ENCODE data around the gene RAB38. TPM values are rescaled to one million over a fixed set of nuclear protein-coding genes. Genes with fewer than 3 reads are reported as not detected.

Gene RAB38
- total RNA-seq, result 10 to 100 TPM in 1 of 2 donors, 1 to 10 TPM in 1; 4.7 to 21.7 TPM
- polyA plus RNA-seq (ENCODE audit: insufficient read length in 2 of 2), result 1 to 10 TPM; 2.3 to 3.7 TPM
- long read RNA-seq, donor 1, partial matches to known transcripts, result 0 of 1 reads
- long read RNA-seq, donor 1, other reads (novel, unspliced or antisense), result 0 of 1 reads
- long read RNA-seq, donor 2, result 0 reads
- long read RNA-seq, donor 3, partial matches to known transcripts, result 0 of 1 reads
- long read RNA-seq, donor 3, other reads (novel, unspliced or antisense), result 0 of 1 reads
- long read RNA-seq, donor 4, transcript RAB38-201 (3 exons, 1,465 nt), result major isoform, 13 of 18 reads
- long read RNA-seq, donor 4, partial matches to known transcripts, result 5 of 18 reads
- long read RNA-seq, donor 4, other reads (novel, unspliced or antisense), result 0 of 18 reads

GRCh38 chr11:88174709-88175568, at the start of gene RAB38:
TSS of gene RAB38 (minus strand) at chr11:88175443. CDS start at chr11:88175384, 59 bp downstream.
- peak within 1 kb of the TSS; percentile 74 for H3K4me3 ChIP-seq (ENCODE audit: low read depth, low read length)
- no peaks in the 10 kb centered on the region for H3K36me3 ChIP-seq (ENCODE audit: control insufficient read depth, insufficient read depth, low read length)
- peak; percentile 31 to 81 (median 35) for DNase-seq (ENCODE audit: low read depth in 4 of 6, low spot score in 6 of 6)
- peak within 1 kb of the TSS; percentile 81 for H3K27ac ChIP-seq (ENCODE audit: low read depth, low read length)
- H3K4me1 ChIP-seq (ENCODE audit: control insufficient read depth, insufficient read depth, low read length), result peaks cover 8% of the 10 kb centered on the region
- no peaks in the 10 kb centered on the region for H3K9me3 ChIP-seq (ENCODE audit: control insufficient read depth, insufficient read depth, low read length)
- under 1% methylated on average over 42 of the region's 54 CpGs for WGBS (ENCODE audit: insufficient coverage)
- H3K27me3 ChIP-seq (ENCODE audit: control insufficient read depth, insufficient read depth, low read length), result peaks cover 2% of the 10 kb centered on the region

GRCh38 chr11:88213406-88213805, 38.2 kb upstream of the RAB38 start:
- Histone ChIP-seq H3K27me3 (ENCODE audit: control insufficient read depth, insufficient read depth, low read length) (no peaks in the 10 kb centered on the region), H3K36me3 (ENCODE audit: control insufficient read depth, insufficient read depth, low read length) (no peaks in the 10 kb centered on the region), H3K9me3 (ENCODE audit: control insufficient read depth, insufficient read depth, low read length) (no peaks in the 10 kb centered on the region), H3K27ac (ENCODE audit: low read depth, low read length) (no peak overlapping the region), H3K4me3 (ENCODE audit: low read depth, low read length) (no peak overlapping the region), H3K4me1 (ENCODE audit: control insufficient read depth, insufficient read depth, low read length) (no peaks in the 10 kb centered on the region)
- no peak for DNase-seq (ENCODE audit: low read depth in 4 of 6, low spot score in 6 of 6)

GRCh38 chr11:88212300-88212699, 37.1 kb upstream of the RAB38 start:
- no peaks in the 10 kb centered on the region for H3K36me3 ChIP-seq (ENCODE audit: control insufficient read depth, insufficient read depth, low read length)
- no peak overlapping the region for H3K4me3 ChIP-seq (ENCODE audit: low read depth, low read length)
- H3K27me3 ChIP-seq (ENCODE audit: control insufficient read depth, insufficient read depth, low read length), result no peaks in the 10 kb centered on the region
- 86% methylated on average over 1 of the region's 1 CpG for WGBS (ENCODE audit: insufficient coverage)
- H3K4me1 ChIP-seq (ENCODE audit: control insufficient read depth, insufficient read depth, low read length), result no peaks in the 10 kb centered on the region
- H3K27ac ChIP-seq (ENCODE audit: low read depth, low read length), result no peak overlapping the region
- no peak for DNase-seq (ENCODE audit: low read depth in 4 of 6, low spot score in 6 of 6)
- no peaks in the 10 kb centered on the region for H3K9me3 ChIP-seq (ENCODE audit: control insufficient read depth, insufficient read depth, low read length)

- no peak overlapping the region for H3K27ac ChIP-seq (ENCODE audit: low read depth, low read length)
- no peaks in the 10 kb centered on the region for H3K36me3 ChIP-seq (ENCODE audit: control insufficient read depth, insufficient read depth, low read length)
- DNase-seq (ENCODE audit: low read depth in 4 of 6, low spot score in 6 of 6), result no peak
- 89% methylated on average over 2 of the region's 2 CpGs for WGBS (ENCODE audit: insufficient coverage)
- H3K27me3 ChIP-seq (ENCODE audit: control insufficient read depth, insufficient read depth, low read length), result no peaks in the 10 kb centered on the region
- no peak overlapping the region for H3K4me3 ChIP-seq (ENCODE audit: low read depth, low read length)
- H3K4me1 ChIP-seq (ENCODE audit: control insufficient read depth, insufficient read depth, low read length), result no peaks in the 10 kb centered on the region
- H3K9me3 ChIP-seq (ENCODE audit: control insufficient read depth, insufficient read depth, low read length), result no peaks in the 10 kb centered on the region
Measured at GRCh38 chr11:88208745-88209144, 33.5 kb upstream of the RAB38 start.

- no peaks in the 10 kb centered on the region for H3K9me3 ChIP-seq (ENCODE audit: control insufficient read depth, insufficient read depth, low read length)
- H3K27me3 ChIP-seq (ENCODE audit: control insufficient read depth, insufficient read depth, low read length), result no peaks in the 10 kb centered on the region
- 0% methylated on average over 1 of the region's 1 CpG for WGBS (ENCODE audit: insufficient coverage)
- no peak overlapping the region for H3K4me3 ChIP-seq (ENCODE audit: low read depth, low read length)
- H3K36me3 ChIP-seq (ENCODE audit: control insufficient read depth, insufficient read depth, low read length), result no peaks in the 10 kb centered on the region
- no peaks in the 10 kb centered on the region for H3K4me1 ChIP-seq (ENCODE audit: control insufficient read depth, insufficient read depth, low read length)
- DNase-seq (ENCODE audit: low read depth in 4 of 6, low spot score in 6 of 6), result no peak
- no peak overlapping the region for H3K27ac ChIP-seq (ENCODE audit: low read depth, low read length)
Measured at GRCh38 chr11:88206751-88207150, 31.5 kb upstream of the RAB38 start.

- no peak for DNase-seq (ENCODE audit: low read depth in 4 of 6, low spot score in 6 of 6)
- H3K27me3 ChIP-seq (ENCODE audit: control insufficient read depth, insufficient read depth, low read length), result no peaks in the 10 kb centered on the region
- no peaks in the 10 kb centered on the region for H3K9me3 ChIP-seq (ENCODE audit: control insufficient read depth, insufficient read depth, low read length)
- no peak overlapping the region for H3K27ac ChIP-seq (ENCODE audit: low read depth, low read length)
- no peaks in the 10 kb centered on the region for H3K36me3 ChIP-seq (ENCODE audit: control insufficient read depth, insufficient read depth, low read length)
- no peak overlapping the region for H3K4me3 ChIP-seq (ENCODE audit: low read depth, low read length)
- no peaks in the 10 kb centered on the region for H3K4me1 ChIP-seq (ENCODE audit: control insufficient read depth, insufficient read depth, low read length)
- 100% methylated on average over 1 of the region's 3 CpGs for WGBS (ENCODE audit: insufficient coverage)
Measured at GRCh38 chr11:88204353-88204752, 29.1 kb upstream of the RAB38 start.

- WGBS (ENCODE audit: insufficient coverage), result 77% methylated on average over 2 of the region's 2 CpGs
- DNase-seq (ENCODE audit: low read depth in 4 of 6, low spot score in 6 of 6), result no peak
- Histone ChIP-seq H3K27ac (ENCODE audit: low read depth, low read length) (no peak overlapping the region), H3K36me3 (ENCODE audit: control insufficient read depth, insufficient read depth, low read length) (no peaks in the 10 kb centered on the region), H3K4me3 (ENCODE audit: low read depth, low read length) (no peak overlapping the region), H3K27me3 (ENCODE audit: control insufficient read depth, insufficient read depth, low read length) (no peaks in the 10 kb centered on the region), H3K4me1 (ENCODE audit: control insufficient read depth, insufficient read depth, low read length) (no peaks in the 10 kb centered on the region), H3K9me3 (ENCODE audit: control insufficient read depth, insufficient read depth, low read length) (no peaks in the 10 kb centered on the region)
Measured at GRCh38 chr11:88203604-88204003, 28.4 kb upstream of the RAB38 start.

- Histone ChIP-seq H3K27me3 (ENCODE audit: control insufficient read depth, insufficient read depth, low read length) (no peaks in the 10 kb centered on the region), H3K9me3 (ENCODE audit: control insufficient read depth, insufficient read depth, low read length) (no peaks in the 10 kb centered on the region), H3K27ac (ENCODE audit: low read depth, low read length) (no peak overlapping the region), H3K4me3 (ENCODE audit: low read depth, low read length) (no peak overlapping the region), H3K36me3 (ENCODE audit: control insufficient read depth, insufficient read depth, low read length) (no peaks in the 10 kb centered on the region), H3K4me1 (ENCODE audit: control insufficient read depth, insufficient read depth, low read length) (no peaks in the 10 kb centered on the region)
- no CpG with 5 or more reads among the region's 1 CpG for WGBS (ENCODE audit: insufficient coverage)
- no peak for DNase-seq (ENCODE audit: low read depth in 4 of 6, low spot score in 6 of 6)
Measured at GRCh38 chr11:88202498-88202897, 27.3 kb upstream of the RAB38 start.

- no peak overlapping the region for H3K4me3 ChIP-seq (ENCODE audit: low read depth, low read length)
- peaks cover 8% of the 10 kb centered on the region for H3K9me3 ChIP-seq (ENCODE audit: control insufficient read depth, insufficient read depth, low read length)
- H3K27ac ChIP-seq (ENCODE audit: low read depth, low read length), result no peak overlapping the region
- no peaks in the 10 kb centered on the region for H3K27me3 ChIP-seq (ENCODE audit: control insufficient read depth, insufficient read depth, low read length)
- no peaks in the 10 kb centered on the region for H3K36me3 ChIP-seq (ENCODE audit: control insufficient read depth, insufficient read depth, low read length)
- H3K4me1 ChIP-seq (ENCODE audit: control insufficient read depth, insufficient read depth, low read length), result no peaks in the 10 kb centered on the region
- DNase-seq (ENCODE audit: low read depth in 4 of 6, low spot score in 6 of 6), result no peak
Measured at GRCh38 chr11:88196393-88196792, 21.1 kb upstream of the RAB38 start.

- no peak for DNase-seq (ENCODE audit: low read depth in 4 of 6, low spot score in 6 of 6)
- Histone ChIP-seq H3K4me1 (ENCODE audit: control insufficient read depth, insufficient read depth, low read length) (no peaks in the 10 kb centered on the region), H3K9me3 (ENCODE audit: control insufficient read depth, insufficient read depth, low read length) (peaks cover 8% of the 10 kb centered on the region), H3K4me3 (ENCODE audit: low read depth, low read length) (no peak overlapping the region), H3K27me3 (ENCODE audit: control insufficient read depth, insufficient read depth, low read length) (no peaks in the 10 kb centered on the region), H3K27ac (ENCODE audit: low read depth, low read length) (no peak overlapping the region), H3K36me3 (ENCODE audit: control insufficient read depth, insufficient read depth, low read length) (no peaks in the 10 kb centered on the region)
Measured at GRCh38 chr11:88195908-88196307, 20.7 kb upstream of the RAB38 start.
